ENCODE data around the gene MOCOS. TPM values are rescaled to one million over a fixed set of nuclear protein-coding genes. Genes with fewer than 3 reads are reported as not detected.

MOCOS gene
- total RNA-seq, 1 experiment from 2014 or later: 5.5 TPM

DNA sequence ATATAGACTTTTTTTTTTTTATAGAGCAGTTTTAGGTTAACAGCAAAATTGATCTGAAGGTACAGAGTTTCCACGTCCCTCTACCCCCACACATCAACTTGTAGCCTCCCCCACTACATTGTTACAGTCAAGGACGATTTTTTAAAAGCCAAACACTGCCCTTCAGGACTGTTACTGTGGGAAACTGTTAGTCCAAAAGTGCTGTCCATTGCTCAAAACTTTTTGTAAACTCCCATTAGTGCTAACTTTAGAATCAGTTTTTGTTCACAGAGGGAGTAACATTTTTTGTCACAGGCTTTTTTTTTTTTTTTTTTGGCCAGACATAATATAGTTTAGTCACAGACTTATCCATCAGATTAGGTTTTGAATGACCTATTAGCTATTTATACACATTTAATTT, 33.5 kb upstream of the MOCOS start:
- no peaks in the 10 kb centered on the region for H3K4me1 Mint-ChIP-seq (ENCODE audit: low read depth, unreplicated experiment)
- H3K36me3 Mint-ChIP-seq (ENCODE audit: insufficient read depth, unreplicated experiment): peaks cover 47% of the 10 kb centered on the region
- no peaks in the 10 kb centered on the region for H3K9me3 Mint-ChIP-seq (ENCODE audit: unreplicated experiment)
- H3K9me3 ChIP-seq: no peaks in the 10 kb centered on the region
- H3K4me1 ChIP-seq: no peaks in the 10 kb centered on the region
- BruUV-seq (replicated peaks): no TSS peak
- no peak for DNase-seq
- intact Hi-C loops (cut with micrococcal nuclease; ENCODE audit: unreplicated experiment): no loop called here
- TF ChIP-seq, protein P1, sequence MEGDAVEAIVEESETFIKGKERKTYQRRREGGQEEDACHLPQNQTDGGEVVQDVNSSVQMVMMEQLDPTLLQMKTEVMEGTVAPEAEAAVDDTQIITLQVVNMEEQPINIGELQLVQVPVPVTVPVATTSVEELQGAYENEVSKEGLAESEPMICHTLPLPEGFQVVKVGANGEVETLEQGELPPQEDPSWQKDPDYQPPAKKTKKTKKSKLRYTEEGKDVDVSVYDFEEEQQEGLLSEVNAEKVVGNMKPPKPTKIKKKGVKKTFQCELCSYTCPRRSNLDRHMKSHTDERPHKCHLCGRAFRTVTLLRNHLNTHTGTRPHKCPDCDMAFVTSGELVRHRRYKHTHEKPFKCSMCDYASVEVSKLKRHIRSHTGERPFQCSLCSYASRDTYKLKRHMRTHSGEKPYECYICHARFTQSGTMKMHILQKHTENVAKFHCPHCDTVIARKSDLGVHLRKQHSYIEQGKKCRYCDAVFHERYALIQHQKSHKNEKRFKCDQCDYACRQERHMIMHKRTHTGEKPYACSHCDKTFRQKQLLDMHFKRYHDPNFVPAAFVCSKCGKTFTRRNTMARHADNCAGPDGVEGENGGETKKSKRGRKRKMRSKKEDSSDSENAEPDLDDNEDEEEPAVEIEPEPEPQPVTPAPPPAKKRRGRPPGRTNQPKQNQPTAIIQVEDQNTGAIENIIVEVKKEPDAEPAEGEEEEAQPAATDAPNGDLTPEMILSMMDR (IDR thresholded peaks at IDR 0.05; ENCODE audit: insufficient read depth in 1 of 2, low read depth in 1 of 2, low read length in 1 of 2, severe bottlenecking in 1 of 2, unreplicated experiment in 1 of 2): no peak
- no peaks in the 10 kb centered on the region for H3K36me3 ChIP-seq (ENCODE audit: control insufficient read depth, insufficient read depth, low read length)
- no peak overlapping the region for H3K4me3 Mint-ChIP-seq (ENCODE audit: unreplicated experiment)
- no peaks in the 10 kb centered on the region for H3K27me3 ChIP-seq (replicated peaks; ENCODE audit: control insufficient read depth, insufficient read depth, low read length)
- ChIA-PET CTCF (no interaction called here), POLR2A (interaction anchor here (0.6 kb wide), 1 partner anchor 25 kb away, joined by 11 read pairs; the partner anchor contains the start of gene SLC39A6)
- H3K27me3 Mint-ChIP-seq (ENCODE audit: insufficient read depth, unreplicated experiment): no peaks in the 10 kb centered on the region
- no peak overlapping the region for H3K27ac Mint-ChIP-seq (ENCODE audit: unreplicated experiment)
- H3K4me3 ChIP-seq (ENCODE audit: low read depth, low read length): no peak overlapping the region

DNA sequence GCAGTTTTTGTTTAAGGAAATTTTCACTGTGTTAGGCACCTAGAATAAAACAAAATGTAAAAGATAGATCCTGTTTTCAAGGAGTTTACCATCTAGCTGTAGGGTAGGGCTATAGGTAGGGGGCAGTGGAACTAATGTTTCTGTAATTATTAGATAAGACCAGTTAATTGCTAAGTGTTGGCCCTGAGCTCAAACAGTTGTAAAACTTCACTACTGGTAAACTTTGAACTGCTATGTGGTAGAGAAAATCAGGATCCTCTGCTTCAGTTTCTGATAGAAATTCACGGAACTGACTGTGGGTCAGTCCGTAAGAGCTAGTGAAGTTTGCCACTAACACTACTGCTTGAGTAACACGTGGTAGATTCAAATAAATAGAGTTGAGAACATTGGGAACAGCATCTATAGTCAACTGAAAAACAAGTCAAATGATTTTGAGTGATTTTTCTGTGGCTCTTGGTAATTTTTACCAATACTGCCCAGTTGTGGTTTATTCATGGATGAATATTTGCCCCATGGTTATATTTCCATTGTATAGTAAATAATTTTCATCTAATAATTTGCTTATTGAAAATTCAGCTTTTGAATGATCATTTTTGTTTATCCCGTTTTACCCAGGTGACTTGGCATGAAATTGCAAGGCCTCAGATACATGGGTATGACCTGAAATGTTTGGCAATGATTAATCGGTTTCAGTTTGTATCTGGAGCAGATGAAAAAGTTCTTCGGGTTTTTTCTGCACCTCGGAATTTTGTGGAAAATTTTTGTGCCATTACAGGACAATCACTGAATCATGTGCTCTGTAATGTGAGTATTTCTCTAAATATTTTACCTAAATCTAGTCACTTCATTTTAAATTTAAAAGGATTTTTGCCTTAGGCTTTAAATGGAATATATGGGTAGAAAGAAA, 31.2 kb upstream of the MOCOS start:
- Mint-ChIP-seq H3K27me3 (ENCODE audit: insufficient read depth, unreplicated experiment) (no peaks in the 10 kb centered on the region), H3K4me1 (ENCODE audit: low read depth, unreplicated experiment) (no peaks in the 10 kb centered on the region), H3K9me3 (ENCODE audit: unreplicated experiment) (no peaks in the 10 kb centered on the region), H3K4me3 (ENCODE audit: unreplicated experiment) (no peak overlapping the region), H3K27ac (ENCODE audit: unreplicated experiment) (no peak overlapping the region), H3K36me3 (ENCODE audit: insufficient read depth, unreplicated experiment) (peaks cover 45% of the 10 kb centered on the region)
- TF ChIP-seq, protein P1 (IDR thresholded peaks at IDR 0.05; ENCODE audit: insufficient read depth in 1 of 2, low read depth in 1 of 2, low read length in 1 of 2, severe bottlenecking in 1 of 2, unreplicated experiment in 1 of 2): no peak
- no peak overlapping the region for H3K4me3 ChIP-seq (ENCODE audit: low read depth, low read length)
- POLR2A ChIA-PET: no interaction called here
- no peaks in the 10 kb centered on the region for H3K4me1 ChIP-seq
- no TSS peak for BruUV-seq (replicated peaks)
- H3K27me3 ChIP-seq (replicated peaks; ENCODE audit: control insufficient read depth, insufficient read depth, low read length): no peaks in the 10 kb centered on the region
- no peaks in the 10 kb centered on the region for H3K9me3 ChIP-seq
- intact Hi-C loops (cut with micrococcal nuclease; ENCODE audit: unreplicated experiment): no loop called here
- no peak for DNase-seq
- CTCF ChIA-PET: interaction anchor here (0.5 to 1.1 kb wide), 2 partner anchors 46 to 124 kb away, joined by 3 to 4 read pairs; no protein-coding TSS in a partner anchor
- no peaks in the 10 kb centered on the region for H3K36me3 ChIP-seq (ENCODE audit: control insufficient read depth, insufficient read depth, low read length)

DNA sequence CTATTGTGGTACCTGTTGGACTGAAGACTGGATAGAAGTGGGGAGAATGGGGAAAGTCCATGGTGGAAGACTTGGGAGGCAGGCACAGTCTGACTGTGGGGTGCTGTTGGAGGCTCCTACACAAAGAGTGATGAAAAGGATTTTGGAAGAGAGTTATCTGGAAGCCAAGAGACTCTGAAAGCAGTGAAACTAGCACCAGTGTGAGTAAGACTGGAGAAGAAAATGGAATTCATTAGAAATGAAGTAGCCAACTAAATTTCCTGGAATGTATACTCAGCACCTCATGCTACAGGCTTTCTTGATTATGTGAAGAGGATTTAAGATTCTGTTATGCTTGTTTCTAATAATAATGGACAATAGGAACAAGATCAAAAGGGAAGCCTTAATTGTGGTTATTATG, 29.9 kb upstream of the MOCOS start:
- POLR2A ChIA-PET: no interaction called here
- no peaks in the 10 kb centered on the region for H3K9me3 Mint-ChIP-seq (ENCODE audit: unreplicated experiment)
- no TSS peak for BruUV-seq (replicated peaks)
- H3K36me3 ChIP-seq (ENCODE audit: control insufficient read depth, insufficient read depth, low read length): no peaks in the 10 kb centered on the region
- DNase-seq: no peak
- TF ChIP-seq, protein P1 (IDR thresholded peaks at IDR 0.05; ENCODE audit: insufficient read depth in 1 of 2, low read depth in 1 of 2, low read length in 1 of 2, severe bottlenecking in 1 of 2, unreplicated experiment in 1 of 2): no peak
- H3K27me3 ChIP-seq (replicated peaks; ENCODE audit: control insufficient read depth, insufficient read depth, low read length): no peaks in the 10 kb centered on the region
- H3K9me3 ChIP-seq: no peaks in the 10 kb centered on the region
- no peaks in the 10 kb centered on the region for H3K4me1 ChIP-seq
- CTCF ChIA-PET: no interaction called here
- H3K4me3 Mint-ChIP-seq (ENCODE audit: unreplicated experiment): no peak overlapping the region
- H3K4me3 ChIP-seq (ENCODE audit: low read depth, low read length): no peak overlapping the region
- H3K27ac Mint-ChIP-seq (ENCODE audit: unreplicated experiment): no peak overlapping the region
- no peaks in the 10 kb centered on the region for H3K4me1 Mint-ChIP-seq (ENCODE audit: low read depth, unreplicated experiment)
- H3K36me3 Mint-ChIP-seq (ENCODE audit: insufficient read depth, unreplicated experiment): peaks cover 39% of the 10 kb centered on the region
- intact Hi-C loops (cut with micrococcal nuclease; ENCODE audit: unreplicated experiment): no loop called here
- H3K27me3 Mint-ChIP-seq (ENCODE audit: insufficient read depth, unreplicated experiment): no peaks in the 10 kb centered on the region
